ENCODE results near the gene SH2D6. TPM values are rescaled to one million over a fixed set of nuclear protein-coding genes. Genes with fewer than 3 reads are reported as not detected.

SH2D6 gene
- total RNA-seq, 1 donor from 2014 or later: not detected

DNA sequence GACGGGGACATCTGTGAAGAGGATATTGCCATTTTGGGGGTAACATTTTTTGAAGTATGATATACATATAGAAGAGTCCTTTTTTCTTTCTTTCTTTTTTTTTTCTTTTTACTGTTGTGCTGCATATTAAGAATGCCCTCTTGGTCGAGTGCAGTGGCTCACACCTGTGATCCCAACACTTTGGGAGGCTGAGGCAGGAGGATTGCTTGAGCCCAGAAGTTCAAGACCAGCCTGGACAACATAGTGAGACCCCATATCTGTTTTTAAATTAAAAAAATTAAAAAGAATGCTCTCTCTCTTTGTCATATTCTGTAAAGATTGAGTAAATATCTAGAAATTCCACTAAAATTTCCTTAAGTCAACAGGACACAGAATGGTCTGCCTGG, 3.6 kb downstream of the SH2D6 start:
- H3K36me3 ChIP-seq (ENCODE audit: control insufficient read depth, insufficient read depth, low read length): no peaks in the 10 kb centered on the region
- no peak for FAIRE-seq
- DNase-seq (ENCODE audit: low read depth): no peak
- H3K4me3 ChIP-seq (ENCODE audit: low read depth, low read length): no peak overlapping the region
- TF ChIP-seq CTCF (IDR thresholded peaks at IDR 0.05; ENCODE audit: insufficient read depth, low read length, severe bottlenecking): no peak
- H3K27me3 ChIP-seq (ENCODE audit: control insufficient read depth, insufficient read depth, low read length): no peaks in the 10 kb centered on the region

DNA sequence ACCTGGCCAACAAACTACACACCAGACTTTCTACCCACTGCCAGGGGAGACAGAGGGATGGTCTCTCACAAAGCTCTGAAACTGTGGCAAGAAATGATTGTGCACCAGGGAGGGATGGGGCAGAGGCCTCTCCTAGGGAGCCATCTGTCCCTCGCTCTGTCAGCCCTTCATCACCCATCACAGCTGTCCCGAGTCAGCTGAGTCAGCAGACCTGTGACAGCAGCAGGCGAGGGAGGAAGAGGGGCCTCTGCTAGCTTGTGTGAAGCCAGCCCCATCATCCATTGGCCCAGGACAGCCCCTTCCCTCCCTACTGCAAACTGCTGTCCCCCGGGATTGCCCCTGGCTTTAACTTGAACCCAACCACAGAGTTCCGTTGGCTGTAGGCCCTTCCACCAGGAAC, 5.0 kb downstream of the SH2D6 start:
- Histone ChIP-seq H3K36me3 (ENCODE audit: control insufficient read depth, insufficient read depth, low read length) (no peaks in the 10 kb centered on the region), H3K4me3 (ENCODE audit: low read depth, low read length) (no peak overlapping the region), H3K27me3 (ENCODE audit: control insufficient read depth, insufficient read depth, low read length) (no peaks in the 10 kb centered on the region)
- TF ChIP-seq CTCF (IDR thresholded peaks at IDR 0.05; ENCODE audit: insufficient read depth, low read length, severe bottlenecking): no peak
- no peak for FAIRE-seq
- DNase-seq (ENCODE audit: low read depth): no peak

DNA sequence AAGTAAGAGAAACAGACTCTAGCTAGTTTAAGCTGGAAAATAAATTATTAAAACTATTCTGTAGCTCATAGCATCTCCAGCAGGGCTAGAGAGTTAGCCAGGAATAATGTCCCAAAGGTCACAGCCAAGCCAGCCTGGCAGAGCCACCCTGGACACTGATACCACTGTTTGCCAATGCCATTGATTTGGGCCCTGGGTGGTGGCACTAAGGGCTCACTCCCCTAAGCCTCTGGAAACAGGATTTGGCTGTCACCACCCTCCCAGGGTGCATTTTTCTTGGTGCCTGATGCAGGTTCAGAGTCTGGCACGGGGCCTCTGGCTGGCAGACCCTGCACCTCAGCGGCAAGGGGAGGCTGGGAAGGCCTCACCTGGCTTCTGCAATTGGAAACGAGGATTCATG, 7.1 kb downstream of the SH2D6 start:
- TF ChIP-seq CTCF (IDR thresholded peaks at IDR 0.05; ENCODE audit: insufficient read depth, low read length, severe bottlenecking): no peak
- Histone ChIP-seq H3K27me3 (ENCODE audit: control insufficient read depth, insufficient read depth, low read length) (no peaks in the 10 kb centered on the region), H3K4me3 (ENCODE audit: low read depth, low read length) (no peak overlapping the region), H3K36me3 (ENCODE audit: control insufficient read depth, insufficient read depth, low read length) (no peaks in the 10 kb centered on the region)
- DNase-seq (ENCODE audit: low read depth) (no peak), FAIRE-seq (no peak)

GRCh38 chr2:85427300-85427835, 8.9 kb downstream of the SH2D6 start:
- TF ChIP-seq CTCF (IDR thresholded peaks at IDR 0.05; ENCODE audit: insufficient read depth, low read length, severe bottlenecking): no peak
- no peaks in the 10 kb centered on the region for H3K27me3 ChIP-seq (ENCODE audit: control insufficient read depth, insufficient read depth, low read length)
- DNase-seq (ENCODE audit: low read depth) (no peak), FAIRE-seq (no peak)
- H3K36me3 ChIP-seq (ENCODE audit: control insufficient read depth, insufficient read depth, low read length): no peaks in the 10 kb centered on the region
- no peak overlapping the region for H3K4me3 ChIP-seq (ENCODE audit: low read depth, low read length)

- FAIRE-seq (no peak), DNase-seq (ENCODE audit: low read depth) (no peak)
- H3K27me3 ChIP-seq (ENCODE audit: control insufficient read depth, insufficient read depth, low read length): no peaks in the 10 kb centered on the region
- H3K36me3 ChIP-seq (ENCODE audit: control insufficient read depth, insufficient read depth, low read length): no peaks in the 10 kb centered on the region
- H3K4me3 ChIP-seq (ENCODE audit: low read depth, low read length): no peak overlapping the region
- TF ChIP-seq CTCF (IDR thresholded peaks at IDR 0.05; ENCODE audit: insufficient read depth, low read length, severe bottlenecking): no peak
Measured at GRCh38 chr2:85428343-85428881, 9.9 kb downstream of the SH2D6 start.
